Erythroblast (primary cell): ENCODE results near the gene NLRC4.
"Not testable (repeated sequence)": the region's sequence is repeated elsewhere in the genome, so short reads cannot be mapped to it uniquely, and the experiment has no call there.

Source experiments
- DNase-seq, 2 experiments: peaks; one replicate each; lab custom pipeline; 2025; lab: John Stamatoyannopoulos, UW
- GATA1 ChIP-seq: IDR thresholded peaks from 2 replicates; pipeline ENCODE4 v1.6.1; 2011; ENCODE audit warnings: low read depth, mild to moderate bottlenecking, control low read depth, low read length, moderate library complexity
- POLR2A ChIP-seq: IDR thresholded peaks from 2 replicates; pipeline ENCODE4 v1.6.1; 2011; ENCODE audit warnings: mild to moderate bottlenecking, low read length

NLRC4 gene

DNA sequence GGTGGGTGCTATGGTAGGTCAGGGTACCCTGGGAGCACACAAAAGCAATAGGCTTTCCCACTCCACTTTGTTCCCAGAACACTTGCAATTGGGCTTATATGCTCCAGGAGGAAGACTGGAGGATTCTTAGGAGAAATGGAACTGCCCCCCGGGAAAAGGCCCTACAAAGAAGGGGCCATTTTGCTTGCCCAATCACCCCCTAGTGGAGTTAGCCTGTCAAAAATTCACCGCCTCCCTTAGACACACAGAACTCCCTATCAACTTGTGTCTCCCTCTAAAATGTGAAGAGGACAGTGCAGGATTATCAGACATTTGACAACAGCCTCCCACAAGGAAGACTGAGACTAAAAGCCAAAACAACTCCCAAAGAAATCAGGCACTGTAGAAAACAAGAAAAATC is 36.5 kb downstream of the NLRC4 start:
- no peak for DNase-seq
- TF ChIP-seq POLR2A (no peak), GATA1 (no peak)

DNA sequence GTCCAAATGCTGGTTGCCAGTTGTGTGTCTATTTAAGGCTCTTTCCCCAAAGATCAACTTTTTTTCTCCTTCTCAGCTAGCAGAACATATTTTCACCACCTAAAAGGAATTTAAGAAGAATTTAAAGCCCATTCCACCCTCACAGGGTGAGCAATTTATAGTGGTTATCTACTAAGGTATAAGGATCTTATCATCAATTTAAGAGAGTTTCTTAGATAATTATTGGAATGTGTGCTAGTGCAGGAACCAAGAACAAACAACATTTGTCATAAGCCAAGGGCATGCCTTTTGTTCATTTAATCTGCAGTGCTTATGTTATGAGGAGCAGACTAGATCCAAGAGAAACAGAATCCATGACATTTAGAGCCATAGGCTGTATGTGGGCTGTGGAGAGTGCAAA is 37.2 kb downstream of the NLRC4 start:
- TF ChIP-seq GATA1: no peak
- no peak for TF ChIP-seq POLR2A
- DNase-seq: no peak

DNA sequence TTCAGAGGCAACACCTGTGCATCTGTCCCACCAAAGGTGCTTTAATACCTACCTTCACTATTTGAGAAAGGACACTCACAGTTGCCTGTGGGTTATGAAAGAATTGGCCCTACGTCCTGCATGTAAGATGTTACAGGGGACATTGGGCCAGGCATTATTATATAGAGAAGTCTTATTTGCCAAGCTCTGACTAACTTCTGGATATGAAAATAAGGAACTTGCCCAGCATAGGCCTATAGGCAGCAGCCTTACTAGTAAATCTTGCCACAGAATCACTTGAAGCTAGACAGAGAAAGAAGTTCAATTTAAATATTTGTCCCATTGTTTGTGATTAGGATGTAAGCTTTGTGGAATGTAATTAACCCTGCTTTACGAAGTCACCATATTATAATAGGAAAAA is 41.7 kb downstream of the NLRC4 start:
- no peak for DNase-seq
- TF ChIP-seq POLR2A: no peak
- TF ChIP-seq GATA1: no peak

DNA sequence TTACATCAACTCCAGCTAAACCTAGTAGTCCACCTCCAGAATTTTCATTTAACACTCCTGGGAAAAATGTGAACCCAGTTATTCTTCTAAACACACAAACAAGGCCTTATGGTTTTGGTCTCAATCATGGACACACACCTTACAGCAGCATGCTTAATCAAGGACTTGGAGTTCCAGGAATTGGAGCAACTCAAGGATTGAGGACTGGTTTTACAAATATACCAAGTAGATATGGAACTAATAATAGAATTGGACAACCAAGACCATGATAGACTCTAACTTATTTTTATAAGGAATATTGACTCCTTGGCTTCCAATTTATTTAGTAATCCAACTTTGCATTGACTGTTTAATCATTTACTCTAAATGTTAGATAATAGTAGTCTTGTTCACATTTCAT is 44.2 kb downstream of the NLRC4 start:
- no peak for TF ChIP-seq GATA1
- TF ChIP-seq POLR2A: no peak
- DNase-seq: no peak

DNA sequence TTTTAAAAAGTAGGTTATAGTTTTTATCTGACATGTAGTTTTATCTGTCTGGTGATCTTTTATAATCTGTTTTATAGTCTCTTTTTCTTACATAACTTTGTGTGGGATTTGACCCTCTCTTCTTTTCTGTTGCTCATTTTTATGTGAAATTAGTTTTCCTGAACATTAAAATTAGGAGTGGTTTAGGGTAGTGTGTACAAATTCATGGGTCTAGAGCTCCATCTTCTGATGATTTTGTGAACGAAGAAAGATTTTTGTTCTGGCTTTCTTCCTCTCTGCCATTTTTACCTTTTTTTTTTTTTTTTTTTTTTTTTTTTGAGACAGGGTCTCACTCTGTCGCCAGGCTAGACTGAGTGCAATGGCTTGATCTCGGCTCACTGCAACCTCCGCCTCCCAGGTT is 52.4 kb downstream of the NLRC4 start:
- DNase-seq: peak; percentile 24 to 54

DNA sequence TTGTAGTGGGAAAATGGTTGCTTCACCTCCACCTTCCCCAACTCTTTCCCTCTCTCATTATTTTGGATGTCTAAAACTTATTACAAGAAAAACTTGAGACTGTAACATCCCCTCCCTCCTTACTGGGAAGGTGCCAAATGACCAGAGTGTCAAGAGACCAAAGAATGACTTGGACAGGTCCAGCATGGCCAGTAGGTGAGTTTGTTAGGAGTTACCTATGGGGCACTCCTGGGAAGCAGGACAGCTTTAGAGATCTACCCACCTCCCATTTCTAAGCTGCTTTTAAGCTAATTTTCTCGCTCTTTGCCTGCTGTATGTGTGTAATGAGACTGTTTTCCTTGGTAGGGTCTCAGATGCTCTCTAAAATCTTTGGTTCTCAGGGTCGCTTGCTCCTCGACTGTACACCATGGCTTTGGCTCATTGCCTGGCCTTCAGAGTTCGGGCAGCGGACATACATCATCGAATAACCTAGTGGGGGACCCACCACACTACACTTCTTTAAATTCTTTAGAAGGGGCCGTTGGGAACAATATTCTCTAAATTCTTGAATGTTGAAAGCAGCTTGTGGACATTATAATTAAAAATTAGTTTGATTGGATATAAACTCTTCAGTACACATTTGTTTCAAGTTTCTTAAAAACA is 53.8 kb downstream of the NLRC4 start:
- TF ChIP-seq GATA1 (no peak), POLR2A (no peak)

More for the DNA sequence above, 52.4 kb downstream of the NLRC4 start:
- TF ChIP-seq POLR2A: no peak
- no peak for TF ChIP-seq GATA1

DNA sequence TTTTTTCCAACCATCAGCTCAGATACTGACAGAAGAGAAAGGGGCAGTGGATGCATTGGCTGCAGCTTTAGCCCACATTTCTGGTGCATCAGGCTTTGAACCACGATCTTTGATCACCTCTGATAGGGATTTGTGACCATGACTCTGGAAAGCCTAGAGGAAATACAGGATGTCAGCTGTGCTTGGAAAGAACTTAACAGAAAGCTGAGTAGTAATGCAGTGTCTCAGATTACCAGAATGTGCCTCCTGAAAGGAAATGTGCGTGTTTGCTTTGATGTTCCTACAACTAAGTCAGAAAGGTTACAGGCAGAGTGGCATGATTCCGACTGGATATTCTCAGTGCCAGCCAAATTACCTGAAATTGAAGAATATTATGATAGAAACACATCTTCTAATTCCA is 61.3 kb downstream of the NLRC4 start:
- DNase-seq: not testable (repeated sequence)

More for the DNA sequence above, 53.8 kb downstream of the NLRC4 start:
- no peak for DNase-seq

DNA sequence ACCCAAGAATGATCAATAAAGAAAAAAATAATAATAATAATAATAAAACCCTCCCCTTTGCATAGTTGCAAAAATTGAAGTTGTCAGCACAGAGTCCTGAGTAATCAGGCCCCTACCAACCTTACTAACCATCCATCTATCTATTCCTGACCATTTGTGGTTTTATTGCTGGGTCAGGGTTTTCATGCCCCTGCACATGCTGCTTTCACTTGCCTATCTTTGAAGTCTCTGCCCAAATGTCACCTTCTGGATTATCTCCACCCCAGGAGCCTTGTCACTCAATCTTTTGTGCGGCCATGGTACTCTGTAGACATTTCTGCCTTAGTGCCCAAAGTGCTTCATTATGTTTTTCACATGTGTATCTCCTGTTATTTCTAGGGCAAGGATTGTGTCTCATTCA is 63.9 kb downstream of the NLRC4 start:
- TF ChIP-seq GATA1 (no peak), POLR2A (no peak)
- peak; percentile 7 to 56 for DNase-seq

DNA sequence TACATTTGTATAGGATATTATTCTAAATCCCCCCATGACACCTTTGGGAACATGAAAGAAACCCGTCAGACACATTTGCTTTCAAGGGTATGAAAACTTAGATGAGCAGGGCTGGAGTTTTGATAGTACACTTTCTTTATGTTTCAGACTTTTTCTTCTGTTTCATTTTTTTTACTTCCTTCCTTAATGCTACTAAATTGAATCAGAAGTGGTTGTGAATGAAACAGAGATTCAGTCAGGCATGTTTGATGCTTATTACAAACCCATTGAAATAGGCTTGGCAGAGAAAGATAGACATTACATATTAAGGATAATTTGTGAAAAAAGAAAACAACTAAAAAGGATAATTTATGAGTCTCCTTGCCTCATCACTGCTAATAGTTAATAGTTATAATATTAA is 72.3 kb downstream of the NLRC4 start:
- TF ChIP-seq POLR2A: no peak
- no peak for TF ChIP-seq GATA1
- no peak for DNase-seq

DNA sequence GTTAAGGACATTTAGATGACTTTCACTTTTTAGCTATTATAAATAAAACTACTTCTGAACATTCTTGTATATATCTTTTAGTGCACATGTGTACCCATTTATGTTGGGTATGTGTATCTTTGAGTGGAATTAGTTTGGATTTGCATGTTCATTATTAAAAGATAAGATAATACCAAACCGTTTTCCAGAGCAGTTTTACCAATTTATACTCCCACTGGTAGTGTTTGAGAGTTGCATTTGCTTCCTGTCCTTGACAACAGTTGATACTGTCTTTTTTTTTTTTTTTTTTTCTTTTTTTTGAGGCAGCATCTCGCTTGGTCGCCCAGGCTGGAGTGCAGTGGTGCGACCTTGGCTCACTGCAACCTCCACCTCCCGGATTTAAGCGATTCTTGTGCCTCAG is 75.7 kb downstream of the NLRC4 start:
- DNase-seq: peak; percentile 15 to 51

DNA sequence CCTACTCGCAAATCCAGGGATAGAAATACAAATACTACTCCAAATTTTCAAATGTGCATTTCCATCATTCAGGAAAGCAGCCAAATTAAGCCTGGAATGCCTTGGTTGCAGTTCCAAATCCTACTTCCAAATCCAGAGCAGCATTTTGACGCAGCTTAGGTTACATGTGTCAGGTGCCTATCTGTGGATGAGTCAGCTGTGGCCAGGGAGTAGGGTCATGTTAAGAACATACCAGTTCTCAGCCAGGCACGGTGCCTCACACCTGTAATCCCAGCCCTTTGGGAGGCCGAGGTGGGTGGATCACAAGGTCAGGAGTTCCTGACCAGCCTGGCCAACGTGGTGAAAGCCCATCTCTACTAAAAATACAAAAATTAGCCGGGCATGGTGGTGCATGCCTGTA is 82.0 kb downstream of the NLRC4 start:
- no peak for TF ChIP-seq POLR2A
- no peak for TF ChIP-seq GATA1
- no peak for DNase-seq

More for the DNA sequence above, 75.7 kb downstream of the NLRC4 start:
- TF ChIP-seq POLR2A: no peak
- TF ChIP-seq GATA1: no peak
